Measurements from ENCODE around the gene NINJ2.

DNA sequence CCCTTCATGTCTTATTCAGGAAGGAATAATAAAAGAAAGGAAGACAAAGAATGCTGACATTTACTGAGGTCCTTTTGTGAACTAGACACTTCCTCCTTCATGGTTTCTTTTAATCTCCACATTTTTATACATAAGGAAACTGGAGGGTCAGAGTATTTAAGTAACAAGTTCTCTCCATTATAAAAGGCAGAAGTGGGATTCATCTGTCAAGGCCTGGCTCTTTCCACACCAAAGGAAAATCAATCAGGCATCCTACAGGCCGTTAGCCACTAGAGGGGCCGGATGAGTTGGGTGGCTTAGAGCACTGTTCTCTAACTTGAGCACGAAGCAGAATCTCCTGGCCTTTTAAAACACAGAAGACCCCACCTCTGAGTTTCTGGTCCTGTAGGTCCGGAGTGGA is 36.8 kb upstream of the NINJ2 start:
- TF ChIP-seq, protein P1, sequence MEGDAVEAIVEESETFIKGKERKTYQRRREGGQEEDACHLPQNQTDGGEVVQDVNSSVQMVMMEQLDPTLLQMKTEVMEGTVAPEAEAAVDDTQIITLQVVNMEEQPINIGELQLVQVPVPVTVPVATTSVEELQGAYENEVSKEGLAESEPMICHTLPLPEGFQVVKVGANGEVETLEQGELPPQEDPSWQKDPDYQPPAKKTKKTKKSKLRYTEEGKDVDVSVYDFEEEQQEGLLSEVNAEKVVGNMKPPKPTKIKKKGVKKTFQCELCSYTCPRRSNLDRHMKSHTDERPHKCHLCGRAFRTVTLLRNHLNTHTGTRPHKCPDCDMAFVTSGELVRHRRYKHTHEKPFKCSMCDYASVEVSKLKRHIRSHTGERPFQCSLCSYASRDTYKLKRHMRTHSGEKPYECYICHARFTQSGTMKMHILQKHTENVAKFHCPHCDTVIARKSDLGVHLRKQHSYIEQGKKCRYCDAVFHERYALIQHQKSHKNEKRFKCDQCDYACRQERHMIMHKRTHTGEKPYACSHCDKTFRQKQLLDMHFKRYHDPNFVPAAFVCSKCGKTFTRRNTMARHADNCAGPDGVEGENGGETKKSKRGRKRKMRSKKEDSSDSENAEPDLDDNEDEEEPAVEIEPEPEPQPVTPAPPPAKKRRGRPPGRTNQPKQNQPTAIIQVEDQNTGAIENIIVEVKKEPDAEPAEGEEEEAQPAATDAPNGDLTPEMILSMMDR (IDR thresholded peaks at IDR 0.05) = no peak
- TF ChIP-seq POLR2A (IDR thresholded peaks at IDR 0.05) = no peak
